Activated naive CD4-positive, alpha-beta T cell treated with anti-CD3 and anti-CD28 coated beads, Interleukin-2, amount 50 U/mL, for 72 hours (primary cell): Measurements from ENCODE around the gene FAM117A. TPM values are rescaled to one million over a fixed set of nuclear protein-coding genes. Genes with fewer than 3 reads are reported as not detected.
A peak's percentile ranks its signal among the peaks of the same experiment; 100 is the strongest.

ENCODE experiments used
- ATAC-seq, 2 donors: fragments of 150-1000 bp; cut with Tn5 transposase; 2 replicates each; pipeline ENCODE4 v1.10.0; 2021; ENCODE audit warnings: mild to moderate bottlenecking in 2 of 2, moderate library complexity in 2 of 2
- DNase-seq, 2 donors: peaks; one replicate each; pipeline ENCODE4 v3.0.0; 2021 to 2022; ENCODE audit warnings: low spot score in 2 of 2
- H3K27ac Mint-ChIP-seq, 2 donors: one replicate each; pipeline ENCODE4 v1.8.0; 2022; ENCODE audit warnings: mild to moderate bottlenecking in 2 of 2, mixed read lengths in 2 of 2
- H3K36me3 Mint-ChIP-seq, 2 donors: one replicate each; pipeline ENCODE4 v1.8.0; 2022; ENCODE audit warnings: mixed read lengths in 2 of 2
- H3K9me3 Mint-ChIP-seq, 2 donors: one replicate each; pipeline ENCODE4 v1.8.0; 2022; ENCODE audit warnings: mixed read lengths in 2 of 2
- total RNA-seq, 2 donors: library from RNA; stranded (reverse); gene quantifications; one replicate each; pipeline ENCODE4 v1.2.3, GENCODE V29; 2022

The FAM117A gene, protein sequence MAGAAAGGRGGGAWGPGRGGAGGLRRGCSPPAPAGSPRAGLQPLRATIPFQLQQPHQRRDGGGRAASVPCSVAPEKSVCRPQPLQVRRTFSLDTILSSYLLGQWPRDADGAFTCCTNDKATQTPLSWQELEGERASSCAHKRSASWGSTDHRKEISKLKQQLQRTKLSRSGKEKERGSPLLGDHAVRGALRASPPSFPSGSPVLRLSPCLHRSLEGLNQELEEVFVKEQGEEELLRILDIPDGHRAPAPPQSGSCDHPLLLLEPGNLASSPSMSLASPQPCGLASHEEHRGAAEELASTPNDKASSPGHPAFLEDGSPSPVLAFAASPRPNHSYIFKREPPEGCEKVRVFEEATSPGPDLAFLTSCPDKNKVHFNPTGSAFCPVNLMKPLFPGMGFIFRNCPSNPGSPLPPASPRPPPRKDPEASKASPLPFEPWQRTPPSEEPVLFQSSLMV
- total RNA-seq: 10 to 100 TPM; 13.3 to 25.0 TPM

DNA sequence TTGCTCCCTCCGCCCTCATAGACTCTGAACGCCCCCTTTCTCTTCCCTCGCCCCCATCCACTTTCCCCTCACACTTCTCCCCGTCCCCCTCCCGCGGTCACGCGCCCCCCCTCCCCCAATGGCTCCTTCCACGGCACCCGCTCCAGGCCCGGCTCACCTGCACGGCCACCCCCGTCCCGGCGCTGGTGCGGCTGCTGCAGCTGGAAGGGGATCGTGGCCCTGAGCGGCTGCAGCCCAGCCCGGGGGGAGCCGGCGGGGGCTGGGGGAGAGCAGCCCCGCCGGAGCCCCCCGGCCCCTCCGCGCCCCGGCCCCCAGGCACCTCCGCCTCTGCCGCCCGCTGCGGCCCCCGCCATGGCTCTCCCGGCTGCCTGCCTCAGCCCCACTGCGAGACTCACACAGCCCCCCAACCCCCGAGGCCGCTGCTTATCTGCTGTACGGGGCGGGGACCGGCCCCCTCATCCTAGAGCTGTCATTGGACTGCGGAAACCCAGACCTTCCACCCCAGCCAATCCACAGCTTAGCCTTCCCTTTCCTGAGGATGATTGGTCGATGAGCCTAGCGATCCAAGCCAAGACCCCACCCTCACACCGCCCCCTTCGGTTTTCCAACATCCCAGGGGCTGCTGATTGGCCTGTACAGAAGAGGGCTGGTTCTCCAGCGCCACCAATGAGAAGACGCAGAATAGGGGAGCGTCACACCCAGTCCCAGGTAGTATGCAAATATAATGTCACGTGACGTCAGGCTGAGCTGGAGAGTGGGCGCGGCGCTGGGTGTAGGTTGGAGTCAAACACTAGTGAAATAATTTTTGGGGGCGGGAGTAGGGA lies at the start of gene FAM117A:
Gene FAM117A, minus strand, starts transcription at position 397 of the 824 bp plus-strand sequence. Its CDS starts 44 bp downstream, at position 353.
- Mint-ChIP-seq H3K27ac (peak within 1 kb of the TSS; percentile 83 to 97), H3K36me3 (peaks cover 0 to 7% of the 10 kb centered on the region in 2 donors), H3K9me3 (peaks cover 0 to 4% of the 10 kb centered on the region in 2 donors)
- ATAC-seq (peak; percentile 90 to 95), DNase-seq (peak; percentile 91 to 97)

DNA sequence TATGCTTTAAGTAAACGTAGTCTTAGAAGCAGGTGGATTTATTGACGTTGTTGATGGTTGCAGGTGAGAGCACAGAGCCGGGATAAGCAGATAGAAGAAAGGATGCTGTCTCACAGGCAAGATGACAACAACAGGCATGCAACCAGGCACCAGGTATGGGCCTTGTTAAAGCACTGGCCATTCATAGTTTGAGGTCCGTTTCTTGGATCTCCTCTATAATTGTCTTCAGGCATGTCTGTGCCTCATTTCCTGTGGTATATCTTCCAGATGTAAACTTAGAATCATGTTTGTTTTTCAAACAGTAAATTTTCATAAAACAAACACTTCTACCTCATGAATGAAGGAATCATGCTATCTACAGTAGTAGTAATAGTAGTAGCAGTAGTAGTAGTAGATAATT lies 45.1 kb upstream of the FAM117A start:
- Mint-ChIP-seq H3K9me3 (no peaks in the 10 kb centered on the region), H3K27ac (peak overlapping the region in 1 of 2 donors; percentile 41), H3K36me3 (peaks cover 14 to 28% of the 10 kb centered on the region in 2 donors)
- ATAC-seq (no peak), DNase-seq (no peak)

- ATAC-seq: no peak
- H3K36me3 Mint-ChIP-seq: peaks cover 7 to 37% of the 10 kb centered on the region in 2 donors
- no peak for DNase-seq
- H3K9me3 Mint-ChIP-seq: no peaks in the 10 kb centered on the region
- no peak overlapping the region for H3K27ac Mint-ChIP-seq
These were observed 34.8 kb upstream of the FAM117A start for GRCh38 chr17:49798738-49799137.

DNA sequence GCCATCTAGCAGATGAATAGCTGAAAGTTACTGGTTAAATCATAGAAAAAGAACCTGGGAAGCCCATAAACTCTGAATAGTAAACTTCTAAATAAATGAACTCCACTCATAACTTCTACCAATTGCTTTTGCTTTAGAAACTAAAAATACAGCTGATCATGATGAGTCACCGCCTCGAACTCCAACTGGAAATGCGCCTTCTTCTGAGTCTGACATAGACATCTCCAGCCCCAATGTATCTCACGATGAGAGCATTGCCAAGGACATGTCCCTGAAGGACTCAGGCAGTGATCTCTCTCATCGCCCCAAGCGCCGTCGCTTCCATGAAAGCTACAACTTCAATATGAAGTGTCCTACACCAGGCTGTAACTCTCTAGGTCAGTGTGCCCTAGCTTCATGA lies 34.3 kb upstream of the FAM117A start:
- DNase-seq (no peak), ATAC-seq (no peak)
- Mint-ChIP-seq H3K9me3 (no peaks in the 10 kb centered on the region), H3K27ac (peak overlapping the region in 1 of 2 donors; percentile 6), H3K36me3 (peaks cover 7 to 41% of the 10 kb centered on the region in 2 donors)

- no peak for DNase-seq
- no peak overlapping the region for H3K27ac Mint-ChIP-seq
These were observed 31.4 kb upstream of the FAM117A start for GRCh38 chr17:49795372-49795771.

DNA sequence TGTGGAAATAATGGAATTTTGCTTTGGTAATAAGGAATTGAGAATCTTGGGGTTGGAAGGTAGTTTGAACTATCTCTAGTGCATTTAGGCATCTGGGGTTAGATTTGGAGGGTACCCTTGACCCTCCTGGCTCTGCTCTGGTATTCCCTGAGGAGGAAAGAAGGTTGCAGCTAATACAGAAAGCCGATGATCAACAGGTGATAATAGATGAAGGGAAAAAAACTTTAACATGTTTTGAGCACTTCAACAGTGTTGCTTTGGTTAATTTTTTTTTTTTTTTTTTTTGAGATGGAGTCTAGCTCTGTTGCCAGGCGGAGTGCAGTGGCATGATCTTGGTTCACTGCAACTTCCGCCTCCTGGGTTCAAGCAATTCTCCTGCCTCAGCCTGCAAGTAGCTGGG lies 29.4 kb upstream of the FAM117A start:
- H3K9me3 Mint-ChIP-seq: no peaks in the 10 kb centered on the region
- peaks cover 15 to 48% of the 10 kb centered on the region in 2 donors for H3K36me3 Mint-ChIP-seq
- no peak overlapping the region for H3K27ac Mint-ChIP-seq
- no peak for ATAC-seq
- no peak for DNase-seq

More at GRCh38 chr17:49795372-49795771, 31.4 kb upstream of the FAM117A start:
- ATAC-seq: peak in 1 of 2 donors; percentile 60
- Mint-ChIP-seq H3K9me3 (no peaks in the 10 kb centered on the region), H3K36me3 (peaks cover 7 to 46% of the 10 kb centered on the region in 2 donors)

DNA sequence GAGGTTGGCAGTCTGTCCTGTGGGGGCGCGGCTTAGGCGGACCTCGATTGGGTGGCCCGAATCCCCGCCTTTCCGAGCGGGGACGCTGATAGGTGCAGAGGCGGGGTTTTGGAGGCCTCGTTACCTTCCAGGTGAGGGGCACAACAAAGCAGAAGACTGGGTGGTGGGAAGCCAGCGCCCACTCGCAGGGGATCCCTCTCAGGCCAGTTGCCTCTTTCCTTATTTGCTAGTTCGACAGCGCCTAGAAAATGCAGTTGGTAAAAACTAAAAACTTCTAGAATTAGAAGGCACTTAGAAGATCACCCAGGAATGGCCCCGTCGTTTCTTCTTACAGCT lies 25.3 kb upstream of the FAM117A start:
- DNase-seq (no peak), ATAC-seq (no peak)
- H3K27ac Mint-ChIP-seq: peak overlapping the region; percentile 97 to 99
- no peaks in the 10 kb centered on the region for H3K9me3 Mint-ChIP-seq
- H3K36me3 Mint-ChIP-seq: peaks cover 21 to 46% of the 10 kb centered on the region in 2 donors

GRCh38 chr17:49788478-49789242 lies 24.7 kb upstream of the FAM117A start, which contains the start of gene KAT7:
Gene KAT7 (plus strand): TSS chr17:49788681. CDS start chr17:49788835, 154 bp downstream.
- Mint-ChIP-seq H3K36me3 (peaks cover 21 to 46% of the 10 kb centered on the region in 2 donors), H3K9me3 (no peaks in the 10 kb centered on the region), H3K27ac (peak within 1 kb of the TSS; percentile 97 to 99)
- DNase-seq (peak; percentile 98), ATAC-seq (peak; percentile 91 to 92)

- DNase-seq (peak in 1 of 2 donors; percentile 19), ATAC-seq (no peak)
- peak overlapping the region; percentile 97 to 99 for H3K27ac Mint-ChIP-seq
- peaks cover 21 to 41% of the 10 kb centered on the region in 2 donors for H3K36me3 Mint-ChIP-seq
- no peaks in the 10 kb centered on the region for H3K9me3 Mint-ChIP-seq
These were observed 24.1 kb upstream of the FAM117A start for GRCh38 chr17:49787884-49788477.

GRCh38 chr17:49784636-49785035 lies 20.7 kb upstream of the FAM117A start:
- Mint-ChIP-seq H3K9me3 (no peaks in the 10 kb centered on the region), H3K36me3 (peaks cover 21% of the 10 kb centered on the region in 2 donors), H3K27ac (no peak overlapping the region)
- no peak for ATAC-seq
- DNase-seq: no peak

DNA sequence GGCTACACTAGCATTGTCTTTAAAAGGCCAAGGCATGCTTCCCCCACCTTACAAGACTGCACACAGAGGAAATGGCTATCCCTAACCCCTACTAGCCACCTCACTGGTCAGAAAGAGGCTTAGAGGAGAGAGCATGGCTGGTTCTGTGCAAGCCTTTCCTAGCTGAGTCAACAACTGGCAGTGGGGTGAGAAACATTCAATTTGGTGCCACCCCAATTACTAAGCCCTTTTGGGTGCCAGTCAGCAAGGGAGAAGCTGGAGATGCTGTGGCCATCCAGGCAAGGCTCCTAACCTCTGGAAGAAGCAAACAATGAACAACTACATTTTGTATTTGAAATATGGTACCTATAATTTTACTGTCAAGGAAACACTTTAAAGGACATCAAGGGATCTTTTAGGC lies 19.9 kb upstream of the FAM117A start:
- no peaks in the 10 kb centered on the region for H3K9me3 Mint-ChIP-seq
- DNase-seq (no peak), ATAC-seq (no peak)
- peaks cover 13 to 14% of the 10 kb centered on the region in 2 donors for H3K36me3 Mint-ChIP-seq
- no peak overlapping the region for H3K27ac Mint-ChIP-seq

GRCh38 chr17:49783071-49783715 lies 19.3 kb upstream of the FAM117A start:
- Mint-ChIP-seq H3K9me3 (no peaks in the 10 kb centered on the region), H3K27ac (no peak overlapping the region), H3K36me3 (peaks cover 7 to 9% of the 10 kb centered on the region in 2 donors)
- no peak for DNase-seq
- no peak for ATAC-seq

DNA sequence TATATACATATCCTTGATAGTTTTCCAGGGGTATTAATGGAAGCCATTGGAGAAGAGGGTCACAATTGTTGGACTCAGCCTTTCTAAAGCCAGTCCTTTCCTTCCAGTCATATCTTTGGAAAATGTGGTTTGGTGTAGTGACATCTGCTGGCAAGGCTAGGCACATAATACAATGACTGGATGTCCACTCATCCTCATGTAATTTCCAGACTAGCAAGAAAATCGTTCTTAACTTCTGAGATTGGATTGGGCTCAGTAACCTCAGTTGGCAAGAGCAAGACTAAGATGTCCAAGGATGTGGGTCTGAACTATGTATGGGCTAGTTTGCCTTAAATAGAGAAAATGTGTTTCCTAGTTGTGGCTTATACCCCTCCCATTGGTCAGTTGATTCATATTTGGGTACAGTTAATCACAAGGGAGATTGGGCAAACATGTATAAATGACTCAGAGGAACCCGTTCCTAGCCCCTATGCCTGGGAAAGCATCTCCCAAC lies 15.9 kb upstream of the FAM117A start:
- no peaks in the 10 kb centered on the region for H3K36me3 Mint-ChIP-seq
- no peaks in the 10 kb centered on the region for H3K9me3 Mint-ChIP-seq
- ATAC-seq: peak; percentile 64 to 89
- no peak for DNase-seq
- H3K27ac Mint-ChIP-seq: peak overlapping the region in 1 of 2 donors; percentile 62

- H3K9me3 Mint-ChIP-seq: no peaks in the 10 kb centered on the region
- ATAC-seq: peak in 1 of 2 donors; percentile 30
- peak overlapping the region in 1 of 2 donors; percentile 62 for H3K27ac Mint-ChIP-seq
- DNase-seq: no peak
- H3K36me3 Mint-ChIP-seq: no peaks in the 10 kb centered on the region
These were observed 15.3 kb upstream of the FAM117A start for GRCh38 chr17:49779156-49779738.

- DNase-seq (no peak), ATAC-seq (no peak)
- no peaks in the 10 kb centered on the region for H3K36me3 Mint-ChIP-seq
- H3K9me3 Mint-ChIP-seq: no peaks in the 10 kb centered on the region
- no peak overlapping the region for H3K27ac Mint-ChIP-seq
These were observed 13.6 kb upstream of the FAM117A start for GRCh38 chr17:49777563-49777962.
